ENCODE measurements around the gene PEX5.
"Not testable (repeated sequence)": the region's sequence is repeated elsewhere in the genome, so short reads cannot be mapped to it uniquely, and the experiment has no call there.

Gene PEX5

DNA sequence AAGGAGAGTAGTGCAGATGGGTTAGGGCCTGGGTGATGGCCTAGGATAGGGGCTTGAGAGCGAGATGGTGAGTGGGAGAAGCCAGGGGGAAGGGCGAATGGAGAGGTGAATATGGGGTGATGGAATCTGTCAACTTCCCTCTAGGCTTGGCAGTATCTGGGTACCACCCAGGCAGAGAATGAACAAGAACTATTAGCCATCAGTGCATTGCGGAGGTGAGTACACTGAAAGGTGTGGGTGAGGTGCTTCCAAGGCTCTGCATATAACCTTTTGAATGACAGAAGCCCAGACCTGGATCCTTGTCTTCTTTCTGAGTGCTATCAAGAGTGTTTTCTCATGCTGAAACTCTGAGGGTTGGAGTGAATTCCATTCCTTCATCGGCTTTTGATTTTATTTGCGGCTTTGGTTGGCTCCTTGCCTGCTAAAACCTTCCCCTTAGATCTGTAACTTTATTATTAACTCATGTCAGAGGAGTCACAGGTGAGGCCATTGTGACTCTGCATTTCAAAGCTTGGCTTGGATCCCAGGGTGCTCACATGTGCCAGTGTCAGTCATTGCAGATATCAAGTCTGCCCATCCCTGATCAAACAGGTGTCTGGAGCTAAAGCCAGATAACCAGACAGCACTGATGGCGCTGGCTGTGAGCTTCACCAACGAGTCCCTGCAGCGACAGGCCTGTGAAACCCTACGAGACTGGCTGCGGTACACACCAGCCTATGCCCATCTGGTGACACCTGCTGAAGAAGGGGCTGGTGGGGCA is 18.6 kb downstream of the PEX5 start:
- Histone ChIP-seq H3K4me1 (no peaks in the 10 kb centered on the region), H3K9me3 (peaks cover 0 to 15% (median 5%) of the 10 kb centered on the region in 3 donors), H3K27ac (no peak overlapping the region), H3K36me3 (peaks cover 85 to 90% (median 90%) of the 10 kb centered on the region in 3 donors), H3K27me3 (no peaks in the 10 kb centered on the region), H3K4me3 (no peak overlapping the region)
- TF ChIP-seq, protein P1, sequence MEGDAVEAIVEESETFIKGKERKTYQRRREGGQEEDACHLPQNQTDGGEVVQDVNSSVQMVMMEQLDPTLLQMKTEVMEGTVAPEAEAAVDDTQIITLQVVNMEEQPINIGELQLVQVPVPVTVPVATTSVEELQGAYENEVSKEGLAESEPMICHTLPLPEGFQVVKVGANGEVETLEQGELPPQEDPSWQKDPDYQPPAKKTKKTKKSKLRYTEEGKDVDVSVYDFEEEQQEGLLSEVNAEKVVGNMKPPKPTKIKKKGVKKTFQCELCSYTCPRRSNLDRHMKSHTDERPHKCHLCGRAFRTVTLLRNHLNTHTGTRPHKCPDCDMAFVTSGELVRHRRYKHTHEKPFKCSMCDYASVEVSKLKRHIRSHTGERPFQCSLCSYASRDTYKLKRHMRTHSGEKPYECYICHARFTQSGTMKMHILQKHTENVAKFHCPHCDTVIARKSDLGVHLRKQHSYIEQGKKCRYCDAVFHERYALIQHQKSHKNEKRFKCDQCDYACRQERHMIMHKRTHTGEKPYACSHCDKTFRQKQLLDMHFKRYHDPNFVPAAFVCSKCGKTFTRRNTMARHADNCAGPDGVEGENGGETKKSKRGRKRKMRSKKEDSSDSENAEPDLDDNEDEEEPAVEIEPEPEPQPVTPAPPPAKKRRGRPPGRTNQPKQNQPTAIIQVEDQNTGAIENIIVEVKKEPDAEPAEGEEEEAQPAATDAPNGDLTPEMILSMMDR (IDR thresholded peaks at IDR 0.05): no peak
- no peak for DNase-seq
- intact Hi-C loops (cut with DNase I; ENCODE audit: low total_unique reads): no loop called here

DNA sequence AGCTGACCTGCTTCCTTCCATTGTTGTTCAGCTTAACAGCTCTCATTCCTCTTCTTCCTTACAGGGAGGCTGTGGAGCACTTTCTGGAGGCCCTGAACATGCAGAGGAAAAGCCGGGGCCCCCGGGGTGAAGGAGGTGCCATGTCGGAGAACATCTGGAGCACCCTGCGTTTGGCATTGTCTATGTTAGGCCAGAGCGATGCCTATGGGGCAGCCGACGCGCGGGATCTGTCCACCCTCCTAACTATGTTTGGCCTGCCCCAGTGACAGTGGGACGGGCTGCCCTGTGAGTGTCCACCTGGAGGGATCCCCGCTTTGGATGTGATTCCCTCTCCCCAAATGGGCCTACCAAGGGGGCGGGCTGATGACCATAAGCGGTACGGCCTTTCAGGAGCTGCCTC is 20.5 kb downstream of the PEX5 start:
- no peak overlapping the region for H3K27ac ChIP-seq
- intact Hi-C loops (cut with DNase I; ENCODE audit: low total_unique reads): no loop called here
- no peaks in the 10 kb centered on the region for H3K27me3 ChIP-seq
- DNase-seq: no peak
- H3K9me3 ChIP-seq: peaks cover 0 to 15% (median 5%) of the 10 kb centered on the region in 3 donors
- H3K4me3 ChIP-seq: no peak overlapping the region
- TF ChIP-seq, protein P1 (IDR thresholded peaks at IDR 0.05): no peak
- H3K4me1 ChIP-seq: no peaks in the 10 kb centered on the region
- H3K36me3 ChIP-seq: peaks cover 72 to 76% (median 73%) of the 10 kb centered on the region in 3 donors

DNA sequence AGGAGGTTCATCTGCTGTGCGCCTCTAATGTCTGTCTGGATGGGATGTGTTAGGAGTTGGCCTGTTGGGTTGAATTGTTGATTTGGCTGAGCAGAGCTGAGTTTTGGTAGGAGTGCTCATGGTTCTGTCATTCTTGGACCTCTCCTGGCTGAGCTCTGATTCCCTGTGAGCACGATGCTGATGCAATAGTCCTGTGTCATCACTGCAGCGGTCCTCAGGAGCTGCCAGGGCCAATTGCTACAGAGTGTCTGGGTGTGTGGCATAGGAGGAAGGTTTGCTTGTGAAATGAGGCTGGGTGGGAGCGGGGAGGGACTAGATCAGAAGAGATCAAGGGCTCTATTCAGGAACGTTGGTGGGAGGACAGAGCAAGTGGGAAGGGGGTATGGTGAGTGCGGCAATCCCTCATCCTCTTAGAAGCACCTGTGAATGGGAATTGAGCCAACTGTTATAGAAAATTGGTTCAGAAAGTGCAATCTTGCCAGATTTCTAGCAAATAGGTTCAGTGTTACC is 21.2 kb downstream of the PEX5 start:
- H3K4me1 ChIP-seq: no peaks in the 10 kb centered on the region
- H3K36me3 ChIP-seq: peaks cover 67 to 73% (median 67%) of the 10 kb centered on the region in 3 donors
- H3K9me3 ChIP-seq: peaks cover 0 to 15% (median 5%) of the 10 kb centered on the region in 3 donors
- H3K4me3 ChIP-seq: no peak overlapping the region
- intact Hi-C loops (cut with DNase I; ENCODE audit: low total_unique reads): no loop called here
- no peaks in the 10 kb centered on the region for H3K27me3 ChIP-seq
- H3K27ac ChIP-seq: no peak overlapping the region
- TF ChIP-seq, protein P1 (IDR thresholded peaks at IDR 0.05): no peak
- no peak for DNase-seq

DNA sequence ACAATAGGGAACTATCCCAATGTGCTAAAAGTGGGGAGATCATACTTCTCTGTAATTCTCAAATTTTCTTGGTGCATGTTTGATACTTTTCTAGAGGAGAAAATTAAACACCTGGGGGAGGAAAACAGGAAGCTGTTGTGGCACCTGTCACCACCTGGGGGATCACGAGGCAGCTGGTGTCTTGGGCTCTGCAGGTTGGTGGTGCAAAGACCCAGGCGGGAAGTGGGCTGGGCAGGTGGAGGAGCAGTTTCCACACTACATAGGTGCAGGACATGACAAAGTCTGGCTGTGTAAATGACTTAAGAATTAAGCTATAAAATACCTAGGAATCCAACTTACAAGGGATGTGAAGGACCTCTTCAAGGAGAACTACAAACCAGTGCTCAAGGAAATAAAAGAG is 23.2 kb downstream of the PEX5 start:
- Histone ChIP-seq H3K4me3 (no peak overlapping the region), H3K36me3 (peaks cover 49 to 53% (median 52%) of the 10 kb centered on the region in 3 donors), H3K9me3 (peaks cover 0 to 15% (median 5%) of the 10 kb centered on the region in 3 donors), H3K27me3 (no peaks in the 10 kb centered on the region), H3K27ac (no peak overlapping the region), H3K4me1 (no peaks in the 10 kb centered on the region)
- TF ChIP-seq, protein P1 (IDR thresholded peaks at IDR 0.05): no peak
- no peak for DNase-seq
- intact Hi-C loops (cut with DNase I; ENCODE audit: low total_unique reads): no loop called here

DNA sequence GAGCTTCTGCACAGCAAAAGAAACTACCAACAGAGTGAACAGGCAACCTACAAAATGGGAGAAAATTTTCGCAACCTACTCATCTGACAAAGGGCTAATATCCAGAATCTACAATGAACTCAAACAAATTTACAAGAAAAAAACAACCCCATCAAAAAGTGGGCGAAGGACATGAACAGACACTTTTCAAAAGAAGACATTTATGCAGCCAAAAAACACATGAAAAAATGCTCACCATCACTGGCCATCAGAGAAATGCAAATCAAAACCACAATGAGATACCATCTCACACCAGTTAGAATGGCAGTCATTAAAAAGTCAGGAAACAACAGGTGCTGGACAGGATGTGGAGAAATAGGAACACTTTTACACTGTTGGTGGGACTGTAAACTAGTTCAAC is 24.3 kb downstream of the PEX5 start:
- H3K27ac ChIP-seq; intact Hi-C loops (cut with DNase I; ENCODE audit: low total_unique reads); H3K4me1 ChIP-seq; H3K4me3 ChIP-seq; DNase-seq; H3K27me3 ChIP-seq: not testable (repeated sequence)
- peaks cover 0 to 15% (median 5%) of the 10 kb centered on the region in 3 donors for H3K9me3 ChIP-seq
- H3K36me3 ChIP-seq: peaks cover 38 to 42% (median 41%) of the 10 kb centered on the region in 3 donors

DNA sequence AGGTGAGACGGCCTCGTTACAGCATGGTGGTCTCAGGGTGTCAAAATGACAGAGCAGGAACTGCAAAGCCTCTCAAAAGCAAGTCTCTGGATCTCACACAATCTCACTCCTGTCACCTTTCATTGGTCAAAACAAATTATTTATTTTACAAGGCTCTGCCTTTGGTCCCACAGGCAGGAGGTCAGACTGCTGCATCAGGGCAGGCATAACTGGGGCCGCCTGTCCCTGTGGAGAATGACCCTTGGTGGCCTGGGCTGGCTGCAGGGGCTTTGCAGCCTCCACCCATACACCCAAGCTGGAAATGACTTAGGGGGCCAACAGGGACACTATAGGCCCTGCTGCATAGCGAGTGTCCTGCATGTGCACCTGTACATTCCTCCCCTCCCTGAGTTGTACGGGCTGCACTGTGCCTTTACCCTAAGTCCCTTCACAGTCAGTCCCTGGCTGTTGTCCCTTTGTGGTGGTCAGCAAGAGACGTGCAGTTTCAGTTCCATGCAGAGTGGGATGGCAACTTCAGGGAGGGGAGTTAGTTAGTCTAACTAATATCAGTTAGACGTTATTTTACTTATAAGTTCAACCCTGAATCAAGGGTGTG is 28.1 kb downstream of the PEX5 start:
- intact Hi-C loops (cut with DNase I; ENCODE audit: low total_unique reads): no loop called here
- no peak for DNase-seq
- no peak overlapping the region for H3K4me3 ChIP-seq
- no peaks in the 10 kb centered on the region for H3K27me3 ChIP-seq
- H3K9me3 ChIP-seq: peaks cover 0 to 3% (median 2%) of the 10 kb centered on the region in 3 donors
- no peak overlapping the region for H3K27ac ChIP-seq
- no peaks in the 10 kb centered on the region for H3K4me1 ChIP-seq
- peaks cover 2 to 4% (median 3%) of the 10 kb centered on the region in 3 donors for H3K36me3 ChIP-seq
- TF ChIP-seq, protein P1 (IDR thresholded peaks at IDR 0.05): no peak

Data from tibial artery (tissue), 4 donors.